GM23338 (cell line): Measurements from ENCODE around the gene PRG2.

Experiments
- CREB1 ChIP-seq: fragments of 250-450 bp; sonication (Bioruptor Pico); IDR thresholded peaks from 2 replicates; pipeline ENCODE4 v1.5.0; 2020; ENCODE audit warnings: low read depth, mild to moderate bottlenecking, moderate library complexity
- CTCF ChIP-seq, 2 experiments: fragments of 200-600 bp in 1 of 2; sonication (generic) in 1 of 2; conservative IDR thresholded peaks; 2 replicates each; pipeline versions ENCODE4 v1.5.1 to v1.6.1; 2016 to 2017; ENCODE audit warnings: antibody characterized with exemption in 2 of 2, low read depth in 2 of 2, mild to moderate bottlenecking in 2 of 2, moderate library complexity in 1 of 2
- EZH2 ChIP-seq: fragments of 200-600 bp; sonication (generic); IDR thresholded peaks from one replicate; pipeline ENCODE4 v1.8.0; 2017; ENCODE audit warnings: antibody characterized with exemption, mild to moderate bottlenecking, low read depth; ENCODE audit not compliant: unreplicated experiment
- EZH2phosphoT487 ChIP-seq: fragments of 200-600 bp; sonication (generic); IDR thresholded peaks from one replicate; pipeline ENCODE4 v1.8.1; 2018; ENCODE audit warnings: antibody characterized with exemption; ENCODE audit not compliant: unreplicated experiment
- JUNB ChIP-seq: IDR thresholded peaks from one replicate; pipeline ENCODE4 v1.6.1; 2016; ENCODE audit warnings: antibody characterized with exemption; ENCODE audit not compliant: unreplicated experiment
- POLR2AphosphoS5 ChIP-seq: IDR thresholded peaks from 2 replicates; pipeline ENCODE4 v1.6.1; 2016; ENCODE audit warnings: antibody characterized with exemption, low read depth
- REST ChIP-seq: IDR thresholded peaks from one replicate; pipeline ENCODE4 v1.6.1; 2018; ENCODE audit warnings: antibody characterized with exemption; ENCODE audit not compliant: unreplicated experiment
- ZNF114 ChIP-seq: fragments of 250-450 bp; sonication (Bioruptor Pico); IDR thresholded peaks from 2 replicates; pipeline ENCODE4 v1.5.0; 2020; ENCODE audit warnings: mild to moderate bottlenecking, moderate library complexity
- ZNF462 ChIP-seq: fragments of 250-450 bp; sonication (Bioruptor Pico); IDR thresholded peaks from 2 replicates; pipeline ENCODE4 v1.5.0; 2020; ENCODE audit warnings: mild to moderate bottlenecking, moderate library complexity

GRCh38 chr11:57348052-57348451, 42.4 kb downstream of the PRG2 start:
- no peak for TF ChIP-seq CTCF (conservative IDR thresholded peaks at IDR 0.05; ENCODE audit: low read depth in 2 of 2)
- TF ChIP-seq POLR2AphosphoS5, result no peak
- no peak for TF ChIP-seq JUNB
- no peak for TF ChIP-seq CREB1
- no peak for TF ChIP-seq ZNF114
- no peak for TF ChIP-seq REST
- TF ChIP-seq ZNF462 (CRISPR knock-in tag), result no peak
- TF ChIP-seq EZH2phosphoT487, result no peak
- TF ChIP-seq EZH2, result no peak
